Suprapubic skin (tissue), 3 donors: ENCODE measurements around the gene ALDH5A1.

Source experiments
- POLR2AphosphoS5 ChIP-seq, 3 donors: sonication (generic); formaldehyde crosslinking; IDR thresholded peaks; one replicate each; pipeline ENCODE4 v1.6.1; 2017; ENCODE audit warnings: antibody characterized with exemption in 3 of 3
- TF ChIP-seq, protein P1 (sequence below), 2 donors: fragments of 200-600 bp in 1 of 2; fragments of 450-650 bp in 1 of 2; sonication (generic) in 1 of 2; IDR thresholded peaks; one replicate each; pipeline ENCODE4 v1.5.1; 2016 to 2019; ENCODE audit warnings: antibody characterized with exemption in 2 of 2, mild to moderate bottlenecking in 1 of 2, moderate library complexity in 1 of 2

GRCh38 chr6:24500683-24501082 is 5.9 kb downstream of the ALDH5A1 start:
- TF ChIP-seq, protein P1, sequence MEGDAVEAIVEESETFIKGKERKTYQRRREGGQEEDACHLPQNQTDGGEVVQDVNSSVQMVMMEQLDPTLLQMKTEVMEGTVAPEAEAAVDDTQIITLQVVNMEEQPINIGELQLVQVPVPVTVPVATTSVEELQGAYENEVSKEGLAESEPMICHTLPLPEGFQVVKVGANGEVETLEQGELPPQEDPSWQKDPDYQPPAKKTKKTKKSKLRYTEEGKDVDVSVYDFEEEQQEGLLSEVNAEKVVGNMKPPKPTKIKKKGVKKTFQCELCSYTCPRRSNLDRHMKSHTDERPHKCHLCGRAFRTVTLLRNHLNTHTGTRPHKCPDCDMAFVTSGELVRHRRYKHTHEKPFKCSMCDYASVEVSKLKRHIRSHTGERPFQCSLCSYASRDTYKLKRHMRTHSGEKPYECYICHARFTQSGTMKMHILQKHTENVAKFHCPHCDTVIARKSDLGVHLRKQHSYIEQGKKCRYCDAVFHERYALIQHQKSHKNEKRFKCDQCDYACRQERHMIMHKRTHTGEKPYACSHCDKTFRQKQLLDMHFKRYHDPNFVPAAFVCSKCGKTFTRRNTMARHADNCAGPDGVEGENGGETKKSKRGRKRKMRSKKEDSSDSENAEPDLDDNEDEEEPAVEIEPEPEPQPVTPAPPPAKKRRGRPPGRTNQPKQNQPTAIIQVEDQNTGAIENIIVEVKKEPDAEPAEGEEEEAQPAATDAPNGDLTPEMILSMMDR (IDR thresholded peaks at IDR 0.05): no peak
- no peak for TF ChIP-seq POLR2AphosphoS5 (IDR thresholded peaks at IDR 0.05)
